GM12864 (cell line): ENCODE measurements around the gene MAX.

Experiments used
- DNase-seq: peaks from one replicate; pipeline ENCODE4 v3.0.0-alpha.2; 2011; ENCODE audit warnings: low read depth
- H3K4me3 ChIP-seq: 2 replicates; pipeline ENCODE4 v1.5.1; 2011; ENCODE audit warnings: mild to moderate bottlenecking, low read depth, low read length, control low read depth
- CTCF ChIP-seq: IDR thresholded peaks from 2 replicates; pipeline ENCODE4 v1.5.1; 2011; ENCODE audit warnings: low read depth, mild to moderate bottlenecking, moderate library complexity, low read length, control low read depth, inconsistent platforms; ENCODE audit errors: missing control alignments

The MAX gene

GRCh38 chr14:65128096-65128495 lies 25.8 kb upstream of the MAX start:
- TF ChIP-seq CTCF, result no peak
- no peak overlapping the region for H3K4me3 ChIP-seq
- DNase-seq, result no peak

- TF ChIP-seq CTCF, result no peak
- no peak for DNase-seq
- no peak overlapping the region for H3K4me3 ChIP-seq
Measured at GRCh38 chr14:65117769-65118745, 15.7 kb upstream of the MAX start.

GRCh38 chr14:65115615-65116014 lies 13.3 kb upstream of the MAX start:
- no peak for TF ChIP-seq CTCF
- no peak for DNase-seq
- H3K4me3 ChIP-seq, result no peak overlapping the region

GRCh38 chr14:65110525-65110924 lies 8.2 kb upstream of the MAX start:
- no peak for DNase-seq
- no peak overlapping the region for H3K4me3 ChIP-seq
- no peak for TF ChIP-seq CTCF

GRCh38 chr14:65109357-65109756 lies 7.0 kb upstream of the MAX start:
- DNase-seq, result no peak
- TF ChIP-seq CTCF, result no peak
- H3K4me3 ChIP-seq, result no peak overlapping the region

- no peak overlapping the region for H3K4me3 ChIP-seq
- no peak for TF ChIP-seq CTCF
- no peak for DNase-seq
Measured at GRCh38 chr14:65107200-65107599, 4.9 kb upstream of the MAX start.

GRCh38 chr14:65106736-65107135 lies 4.4 kb upstream of the MAX start:
- no peak for DNase-seq
- TF ChIP-seq CTCF, result no peak
- no peak overlapping the region for H3K4me3 ChIP-seq
